Posterior vena cava (tissue), 2 donors: Measurements from ENCODE around the gene TRAPPC10. TPM values are rescaled to one million over a fixed set of nuclear protein-coding genes. Genes with fewer than 3 reads are reported as not detected.
A peak's percentile ranks its signal among the peaks of the same experiment; 100 is the strongest.
"Not testable (repeated sequence)": the region's sequence is repeated elsewhere in the genome, so short reads cannot be mapped to it uniquely, and the experiment has no call there.

Source experiments
- DNase-seq: peaks from one replicate; pipeline ENCODE4 v3.0.0-alpha.2; 2020; ENCODE audit warnings: low spot score
- intact Hi-C, 2 donors: fragments of 100-400 bp; cut with DNase I; formaldehyde crosslinking; loops; one replicate each; pipeline versions ENCODE4 v1.14.1 to v1.14.2; 2022 to 2023
- total RNA-seq, 2 donors: library from RNA; stranded (reverse); fragmentation: NEBNext Ultra II Directional; extraction: Animal tissue kit (Norgen Biotek cat#: 25700); gene quantifications; one replicate each; pipeline ENCODE4 v1.2.1, GENCODE V29; 2021
- donor health status: DM: yes; HTN: yes; CAD: no.
- donor health status: DM: yes; HTN: yes; CAD: no.

TRAPPC10 gene
- total RNA-seq, 2 donors from 2014 or later = 26.7 to 30.3 TPM

DNA sequence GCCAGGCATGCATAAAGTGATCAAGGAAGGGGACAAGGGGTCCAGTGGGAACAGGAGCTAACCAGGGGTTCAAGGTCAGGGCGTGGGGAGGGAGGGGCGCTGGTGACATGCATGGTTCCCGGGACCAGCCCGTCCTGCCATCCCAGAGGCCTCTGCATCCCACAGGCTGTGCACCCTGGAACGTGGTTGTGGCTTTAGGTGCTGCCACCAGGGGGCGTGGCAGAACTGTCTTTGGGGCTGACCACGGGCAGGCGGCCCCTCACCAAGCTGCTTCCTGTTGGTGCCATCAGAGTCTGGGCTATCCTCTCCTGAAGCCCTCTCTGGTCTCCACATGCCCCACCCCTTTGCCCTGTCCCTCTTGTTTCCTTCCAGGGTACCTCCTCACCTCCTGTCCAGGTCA lies 135.0 kb downstream of the TRAPPC10 start:
- DNase-seq, intact Hi-C loops: not testable (repeated sequence)

DNA sequence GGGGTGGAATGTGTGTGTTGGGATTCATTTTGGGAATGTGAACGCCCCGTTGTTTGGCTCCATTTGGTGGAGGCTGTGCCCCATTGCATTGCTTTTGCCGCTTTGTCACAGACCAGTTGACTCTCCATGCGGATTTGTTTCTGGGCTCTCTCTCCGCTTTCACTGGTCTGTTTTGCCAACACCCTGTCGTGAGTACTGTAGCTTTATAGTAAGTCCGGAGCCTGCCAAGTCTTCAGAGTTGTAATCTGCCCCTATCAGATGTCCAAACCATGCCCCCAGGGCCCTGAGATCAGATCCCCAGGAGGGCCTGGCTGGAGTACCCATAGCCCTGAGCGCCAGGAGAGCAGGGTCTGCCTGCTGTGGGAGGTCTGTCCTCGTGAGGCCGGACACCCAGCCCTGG lies 138.1 kb downstream of the TRAPPC10 start:
- DNase-seq, intact Hi-C loops: not testable (repeated sequence)

DNA sequence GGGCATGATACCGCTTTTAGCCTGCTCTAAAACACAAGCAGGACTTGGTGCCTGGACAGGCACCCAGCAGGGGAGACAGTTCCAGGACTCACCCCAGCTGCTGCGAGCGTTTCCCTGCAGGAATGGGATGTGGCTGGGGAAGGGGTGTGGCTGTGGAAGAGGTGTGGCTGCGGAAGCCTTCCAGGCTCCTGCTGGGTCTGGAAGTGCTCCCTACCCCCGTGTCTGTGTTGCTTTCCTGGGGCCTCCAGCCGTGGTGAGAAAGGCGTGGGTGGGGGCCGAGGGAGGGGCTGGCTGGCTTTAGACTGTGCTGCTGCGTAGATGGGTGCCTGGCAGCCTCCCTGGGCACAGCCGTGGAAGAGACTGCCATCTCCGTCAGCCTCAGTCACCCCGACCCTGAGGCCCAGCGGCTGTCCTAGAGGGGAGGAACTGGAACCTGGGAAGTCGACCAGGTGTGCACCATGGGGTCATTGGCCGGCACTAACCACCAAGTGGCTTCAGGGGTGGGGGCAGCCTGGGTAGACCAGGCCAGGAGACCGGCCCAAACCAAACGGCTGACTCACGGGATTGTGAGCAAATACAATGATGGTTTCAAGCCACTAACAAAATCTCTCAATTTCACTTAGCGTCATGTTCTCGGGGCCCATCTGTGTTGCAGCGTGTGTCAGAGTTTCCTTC lies 141.2 kb downstream of the TRAPPC10 start:
- DNase-seq, intact Hi-C loops: not testable (repeated sequence)

DNA sequence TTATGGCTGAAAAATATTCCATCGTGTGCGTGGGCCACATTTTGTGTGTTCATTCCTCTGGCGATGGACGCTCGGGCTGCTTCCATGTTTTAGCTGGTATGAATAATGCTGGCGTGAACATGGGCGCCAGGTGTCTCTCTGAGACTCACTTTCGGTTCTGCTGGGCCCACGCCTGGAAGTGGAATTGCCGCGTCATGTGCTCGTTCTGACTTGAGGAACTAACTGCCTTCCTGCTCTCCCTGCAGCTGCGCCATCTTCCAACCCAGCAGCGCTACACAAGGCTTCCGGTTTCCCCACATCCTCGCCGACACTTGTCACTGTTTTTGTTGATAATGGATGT lies 141.8 kb downstream of the TRAPPC10 start:
- DNase-seq = peak; percentile 32

DNA sequence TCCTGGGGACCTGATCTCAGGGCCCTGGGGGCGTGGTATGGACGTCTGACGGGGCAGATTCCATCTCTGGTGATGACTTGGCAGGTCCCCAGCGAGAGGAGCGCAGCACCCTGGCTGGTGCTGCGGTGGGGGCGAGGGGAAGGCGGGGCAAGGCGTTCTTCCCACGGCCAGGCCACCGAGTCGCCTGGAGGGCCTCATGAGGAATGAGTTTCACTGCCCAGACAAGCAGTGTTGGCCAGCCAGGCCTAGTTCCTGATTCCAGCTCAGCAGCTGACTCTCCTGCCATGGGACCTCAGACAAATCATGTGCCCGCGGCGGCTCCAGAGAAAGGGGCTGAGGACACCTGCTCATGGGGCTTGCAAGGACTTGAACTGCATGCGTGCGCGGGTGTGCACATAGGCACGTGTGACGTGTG lies 142.7 kb downstream of the TRAPPC10 start:
- DNase-seq, intact Hi-C loops: not testable (repeated sequence)

More for the DNA sequence above, 141.8 kb downstream of the TRAPPC10 start:
- intact Hi-C loops = not testable (repeated sequence)

DNA sequence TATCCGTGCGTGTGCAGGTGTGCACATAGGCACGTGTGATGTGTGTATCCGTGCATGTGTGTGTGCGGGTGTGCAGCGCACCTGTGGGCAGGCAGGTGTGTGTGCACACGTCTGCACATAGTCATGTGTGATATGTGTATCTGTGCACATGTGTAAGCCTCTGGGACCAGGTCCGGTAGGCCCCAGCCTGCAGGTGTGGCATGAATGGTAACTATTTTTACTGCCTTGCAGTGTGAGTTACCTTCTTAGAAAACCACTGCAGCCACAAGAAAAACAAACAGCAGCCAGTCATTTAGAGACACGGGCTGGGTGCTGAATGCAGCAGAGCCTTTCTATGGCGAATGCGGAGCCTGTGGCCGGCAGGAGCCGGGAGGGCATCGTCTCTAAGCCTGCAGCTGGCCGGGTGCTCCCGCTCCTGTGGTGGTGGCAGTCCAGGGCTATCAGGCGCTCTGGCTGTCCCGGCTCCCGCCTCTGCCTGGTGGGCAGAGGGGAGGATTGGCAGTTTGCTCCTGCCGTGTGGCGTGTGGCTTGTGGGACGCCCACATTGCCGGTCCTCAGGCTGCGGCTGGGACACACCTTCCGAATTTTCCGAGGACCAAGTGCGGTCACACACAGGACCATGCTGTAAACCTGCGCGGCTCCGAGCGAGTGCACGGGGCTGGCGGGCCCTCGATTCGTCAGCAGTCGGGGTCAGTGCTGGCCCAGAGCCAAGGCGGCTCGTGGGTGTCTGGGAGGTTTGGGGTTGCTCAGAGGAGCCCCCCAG lies 143.3 kb downstream of the TRAPPC10 start:
- DNase-seq, intact Hi-C loops: not testable (repeated sequence)

DNA sequence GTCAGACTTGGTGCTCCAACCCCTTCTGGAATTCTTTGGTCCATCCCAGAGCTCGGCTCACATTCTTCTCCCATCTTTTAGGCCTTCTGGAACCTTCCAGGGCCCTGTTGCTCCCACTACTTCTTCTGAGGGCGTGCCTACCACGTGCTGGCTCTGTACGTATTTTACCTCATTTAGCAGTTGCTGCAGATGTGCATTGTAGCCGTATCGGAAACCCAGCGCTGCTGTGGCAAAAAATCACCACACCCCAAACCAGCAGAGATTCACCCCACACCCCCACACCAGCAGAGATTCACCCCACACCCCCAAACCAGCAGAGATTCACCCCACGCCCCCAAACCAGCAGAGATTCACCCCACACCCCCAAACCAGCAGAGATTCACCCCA lies 143.9 kb downstream of the TRAPPC10 start:
- DNase-seq, intact Hi-C loops: not testable (repeated sequence)

Other genes with a start within 250 kb of the TRAPPC10 start
- gene CSTB, start 236.0 kb upstream of the TRAPPC10 start, total RNA-seq = 10 to 100 TPM; 29.0 to 48.6 TPM
- gene RRP1, start 222.7 kb upstream of the TRAPPC10 start, total RNA-seq = 10 to 100 TPM; 10.7 to 14.3 TPM
- 10 to 100 TPM; 35.3 to 43.2 TPM for gene AGPAT3, start 147.1 kb upstream of the TRAPPC10 start, total RNA-seq
- 1 to 10 TPM; 4.5 to 5.4 TPM for gene PWP2, start 95.1 kb downstream of the TRAPPC10 start, total RNA-seq
- 1 to 10 TPM; 6.1 to 8.4 TPM for gene GATD3, start 121.4 kb downstream of the TRAPPC10 start, total RNA-seq
- 1 to 10 TPM; 1.5 to 2.8 TPM for gene ICOSLG, start 228.6 kb downstream of the TRAPPC10 start, total RNA-seq
- not detected for gene DNMT3L, start 249.6 kb downstream of the TRAPPC10 start, total RNA-seq